IMR-90 (cell line): ENCODE measurements around the gene AHNAK2. TPM values are rescaled to one million over a fixed set of nuclear protein-coding genes. Genes with fewer than 3 reads are reported as not detected.
A peak's percentile ranks its signal among the peaks of the same experiment; 100 is the strongest.

Experiments used
- ATAC-seq: fragments of 200-7000 bp; cut with Tn5 transposase; 2 replicates; pipeline ENCODE4 v1.9.1; 2020; ENCODE audit warnings: low read depth, mild to moderate bottlenecking, moderate library complexity
- BruUV-seq: library from RNA; stranded (reverse); fragments of 400-500 nt; replicated peaks from 2 replicates; lab custom pipeline; 2021; lab: Mats Ljungman, UMichigan
- CTCF ChIA-PET: fragments of 300-600 bp; formaldehyde crosslinking; extraction: SDS; loops from one replicate; lab custom pipeline; 2021; ENCODE audit warnings: antibody characterized with exemption; lab: Yijun Ruan, JAX
- POLR2A ChIA-PET: fragments of 300-600 bp; sonication (Branson Sonifier 250); formaldehyde crosslinking; loops from one replicate; lab custom pipeline; 2022; ENCODE audit warnings: antibody characterized with exemption; ENCODE audit not compliant: unreplicated experiment; lab: Charles Lee
- DNase-seq: peaks from one replicate; pipeline ENCODE4 v3.0.0; 2013
- H2AFZ ChIP-seq: replicated peaks from 2 replicates; pipeline ENCODE3; 2013; ENCODE audit warnings: low read length, mild to moderate bottlenecking; ENCODE audit not compliant: poor library complexity
- H2AK5ac ChIP-seq: 2 replicates; pipeline ENCODE4 v1.6.1; 2013; ENCODE audit warnings: low read depth, low read length, inconsistent platforms
- H2AK9ac ChIP-seq: replicated peaks from 2 replicates; pipeline ENCODE3; 2013; ENCODE audit warnings: mild to moderate bottlenecking, low read depth, low read length, moderate library complexity; ENCODE audit not compliant: poor library complexity
- H2BK120ac ChIP-seq: 2 replicates; pipeline ENCODE4 v1.6.1; 2013; ENCODE audit warnings: low read depth, low read length, inconsistent platforms
- H2BK15ac ChIP-seq: 3 replicates; pipeline ENCODE4 v1.6.1; 2013; ENCODE audit warnings: low read depth, low read length, inconsistent platforms
- H2BK20ac ChIP-seq: 2 replicates; pipeline ENCODE4 v1.6.1; 2013; ENCODE audit warnings: low read depth, mild to moderate bottlenecking, inconsistent platforms, low read length, moderate library complexity
- H2BK5ac ChIP-seq: 2 replicates; pipeline ENCODE4 v1.6.1; 2013; ENCODE audit warnings: mild to moderate bottlenecking, low read depth, low read length, inconsistent platforms; ENCODE audit not compliant: poor library complexity, severe bottlenecking
- H3K14ac ChIP-seq: replicated peaks from 2 replicates; pipeline ENCODE4 v1.6.1; 2013; ENCODE audit warnings: low read depth, low read length, inconsistent platforms
- H3K18ac ChIP-seq: 2 replicates; pipeline ENCODE4 v1.6.1; 2013; ENCODE audit warnings: low read depth, low read length, control low read depth
- H3K23ac ChIP-seq: 2 replicates; pipeline ENCODE4 v1.6.1; 2013; ENCODE audit warnings: low read depth, low read length, inconsistent platforms
- H3K27ac ChIP-seq: 2 replicates; pipeline ENCODE4 v1.5.1; 2013; ENCODE audit warnings: mild to moderate bottlenecking, control low read depth, low read length; ENCODE audit not compliant: insufficient read depth
- H3K27me3 ChIP-seq: 2 replicates; pipeline ENCODE4 v1.6.1; 2013; ENCODE audit warnings: low read length; ENCODE audit not compliant: control insufficient read depth, insufficient read depth
- H3K36me3 ChIP-seq: 2 replicates; pipeline ENCODE4 v1.6.1; 2013; ENCODE audit warnings: low read length, mixed read lengths; ENCODE audit not compliant: control insufficient read depth, insufficient read depth
- H3K4ac ChIP-seq: 2 replicates; pipeline ENCODE4 v1.6.1; 2013; ENCODE audit warnings: low read depth, low read length, inconsistent platforms
- H3K4me1 ChIP-seq: 2 replicates; pipeline ENCODE4 v1.6.1; 2013; ENCODE audit warnings: low read length, mixed read lengths; ENCODE audit not compliant: control insufficient read depth, insufficient read depth
- H3K4me2 ChIP-seq: 2 replicates; pipeline ENCODE4 v1.6.1; 2013; ENCODE audit warnings: low read depth, mild to moderate bottlenecking, control low read depth, low read length, moderate library complexity
- H3K4me3 ChIP-seq: 2 replicates; pipeline ENCODE4 v1.5.1; 2013; ENCODE audit warnings: low read depth, mild to moderate bottlenecking, control low read depth, low read length, moderate library complexity; ENCODE audit not compliant: insufficient read depth
- H3K56ac ChIP-seq: 2 replicates; pipeline ENCODE4 v1.6.1; 2013; ENCODE audit warnings: low read length, inconsistent platforms; ENCODE audit not compliant: insufficient read depth; ENCODE audit errors: extremely low read depth
- H3K79me1 ChIP-seq, 2 experiments: 2 replicates each; pipeline ENCODE4 v1.6.1; 2013; ENCODE audit warnings: low read length in 2 of 2, inconsistent platforms in 1 of 2, low read depth in 1 of 2
- H3K9ac ChIP-seq: 2 replicates; pipeline ENCODE4 v1.6.1; 2013; ENCODE audit warnings: low read depth, low read length, control low read depth
- H3K9me1 ChIP-seq: 2 replicates; pipeline ENCODE4 v1.6.1; 2013; ENCODE audit warnings: low read length, inconsistent platforms; ENCODE audit not compliant: insufficient read depth
- H3K9me3 ChIP-seq: 2 replicates; pipeline ENCODE4 v1.6.1; 2013; ENCODE audit warnings: low read length; ENCODE audit not compliant: control insufficient read depth, insufficient read depth
- H4K20me1 ChIP-seq: 2 replicates; pipeline ENCODE4 v1.6.1; 2013; ENCODE audit warnings: low read length, inconsistent platforms; ENCODE audit not compliant: insufficient read depth
- H4K5ac ChIP-seq: 2 replicates; pipeline ENCODE4 v1.6.1; 2013; ENCODE audit warnings: mild to moderate bottlenecking, low read depth, low read length, control low read depth
- H4K8ac ChIP-seq, 2 experiments: 2 replicates each; pipeline ENCODE4 v1.6.1; 2013; ENCODE audit warnings: low read depth in 2 of 2, low read length in 2 of 2, control low read depth in 1 of 2, inconsistent platforms in 1 of 2
- H4K91ac ChIP-seq: 2 replicates; pipeline ENCODE4 v1.6.1; 2013; ENCODE audit warnings: low read depth, low read length, inconsistent platforms; ENCODE audit not compliant: insufficient read depth
- CHD1 ChIP-seq: IDR thresholded peaks from 2 replicates; pipeline ENCODE4 v1.6.1; 2012; ENCODE audit warnings: low read depth, low read length, improper control_type of control experiment
- FOS ChIP-seq: fragments of 150-350 bp; IDR thresholded peaks from 2 replicates; pipeline ENCODE4 v1.6.1; 2016; ENCODE audit warnings: low read depth, low read length
- MAFK ChIP-seq: IDR thresholded peaks from 2 replicates; pipeline ENCODE4 v1.6.1; 2012; ENCODE audit warnings: low read depth, low read length, improper control_type of control experiment
- MXI1 ChIP-seq: IDR thresholded peaks from 2 replicates; pipeline ENCODE4 v1.6.1; 2012; ENCODE audit warnings: low read depth, mild to moderate bottlenecking, low read length, moderate library complexity, borderline replicate concordance
- NFE2L2 ChIP-seq: fragments of 150-350 bp; IDR thresholded peaks from 2 replicates; pipeline ENCODE4 v1.6.1; 2016; ENCODE audit warnings: low read depth, mild to moderate bottlenecking, low read length
- POLR2A ChIP-seq: IDR thresholded peaks from 2 replicates; pipeline ENCODE4 v1.6.1; 2012; ENCODE audit warnings: mild to moderate bottlenecking, low read depth, low read length
- RAD21 ChIP-seq: IDR thresholded peaks from 2 replicates; pipeline ENCODE4 v1.6.1; 2012; ENCODE audit warnings: low read length, improper control_type of control experiment
- SMC3 ChIP-seq: fragments of 150-350 bp; IDR thresholded peaks from 2 replicates; pipeline ENCODE4 v1.6.1; 2016; ENCODE audit warnings: low read depth, mild to moderate bottlenecking, antibody characterized with exemption, low read length, moderate library complexity
- WGBS, 2 experiments: methylation state at CpG; one replicate each; pipeline versions ENCODE4 v1.1.5 to v1.1.7; 2013; ENCODE audit warnings: missing lambda C conversion rate in 2 of 2; ENCODE audit not compliant: insufficient read length in 1 of 2; ENCODE audit errors: extremely low coverage in 2 of 2; 5-methylcytosine and 5-hydroxymethylcytosine counted together
- dilution Hi-C: fragments of 300-500 bp; cut with HindIII; formaldehyde crosslinking; loops from one replicate; pipeline ENCODE4 v1.14.3; 2018; ENCODE audit warnings: low sequenced_read_pairs; ENCODE audit not compliant: unreplicated experiment
- in situ Hi-C: fragments of 300-500 bp; cut with MboI; formaldehyde crosslinking; loops from 3 replicates; pipeline ENCODE4 v1.14.3; 2019; ENCODE audit warnings: low sequenced_read_pairs, inconsistent platforms, mixed read lengths
- intact Hi-C: fragments of 100-400 bp; cut with micrococcal nuclease; formaldehyde crosslinking; loops from 2 replicates; pipeline ENCODE4 v1.10.0; 2022
- polyA plus RNA-seq, 3 experiments: library from polyadenylated mRNA; depleted of rRNA; stranded (reverse); fragments of >200 nt; gene quantifications; 2 replicates each; pipeline ENCODE4 v1.2.3, GENCODE V29; 2012; ENCODE audit warnings: low replicate concordance in 1 of 3
- total RNA-seq: library from RNA; depleted of rRNA; stranded (reverse); fragments of >200 nt; gene quantifications from 2 replicates; pipeline ENCODE4 v1.2.3, GENCODE V29; 2012
- TF ChIP-seq, protein P1 (sequence below): conservative IDR thresholded peaks from 2 replicates; pipeline ENCODE4 v1.5.1; 2012; ENCODE audit warnings: mild to moderate bottlenecking, low read depth, low read length, improper control_type of control experiment
- TF ChIP-seq, protein P2 (sequence below): fragments of 150-350 bp; IDR thresholded peaks from 2 replicates; pipeline ENCODE4 v1.6.1; 2016; ENCODE audit warnings: low read depth, mild to moderate bottlenecking, low read length, moderate library complexity, borderline replicate concordance

The AHNAK2 gene
- total and polyA plus RNA-seq, 2 of the 4 experiments (the other 2 are of a cell fraction) = 2.6 to 7.9 TPM

DNA sequence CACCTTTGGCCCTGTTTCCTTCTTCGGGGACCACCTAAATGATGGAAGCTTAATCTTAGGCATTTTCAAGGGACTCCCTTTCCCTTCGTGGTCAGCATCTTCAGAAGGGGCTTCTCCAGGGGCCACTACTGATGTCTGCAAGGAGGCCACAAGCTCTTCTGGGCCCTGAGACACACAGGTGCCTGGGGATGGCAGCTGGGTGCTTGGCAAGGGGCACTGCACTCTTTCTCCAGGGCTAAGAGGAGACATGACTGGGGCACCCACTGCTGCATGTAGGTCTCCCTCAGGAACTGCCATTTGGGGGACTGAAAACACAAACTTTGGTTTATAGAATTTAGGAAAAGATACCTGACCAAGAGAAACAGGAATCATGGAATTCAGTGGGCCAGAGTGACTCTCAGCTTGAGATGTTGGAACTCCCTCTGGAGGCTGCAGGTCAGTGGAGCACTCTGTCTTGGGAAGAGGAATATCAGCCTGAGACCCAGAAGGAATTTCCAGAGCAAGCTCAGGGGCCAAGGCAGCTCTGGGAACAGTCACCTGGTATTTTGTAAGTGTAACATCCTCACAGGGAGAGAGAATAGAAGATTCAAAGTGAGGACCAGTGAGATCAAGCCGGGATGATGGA lies 37.5 kb downstream of the AHNAK2 start:
- intact Hi-C loops = no loop called here
- Histone ChIP-seq H4K91ac (no peak overlapping the region), H3K27me3 (peaks cover 24% of the 10 kb centered on the region), H3K4me3 (no peak overlapping the region), H2BK5ac (no peak overlapping the region), H4K5ac (no peak overlapping the region), H3K14ac (no peak overlapping the region), H3K9ac (no peak overlapping the region), H2AK9ac (no peak overlapping the region), H3K4ac (no peak overlapping the region), H3K79me1 (no peaks in the 10 kb centered on the region), H3K36me3 (no peaks in the 10 kb centered on the region), H3K23ac (no peak overlapping the region), H3K4me2 (no peak overlapping the region), H4K20me1 (no peaks in the 10 kb centered on the region), H2AFZ (no peak overlapping the region), H2BK120ac (no peak overlapping the region), H2BK15ac (no peak overlapping the region), H2AK5ac (no peak overlapping the region), H3K27ac (no peak overlapping the region), H3K9me1 (no peaks in the 10 kb centered on the region), H4K8ac (no peak overlapping the region), H3K9me3 (no peaks in the 10 kb centered on the region), H3K56ac (no peak overlapping the region), H2BK20ac (no peak overlapping the region), H3K4me1 (no peaks in the 10 kb centered on the region), H3K18ac (no peak overlapping the region)
- no TSS peak for BruUV-seq
- POLR2A ChIA-PET = no interaction called here
- no peak for ATAC-seq
- peak; percentile 11 for DNase-seq
- TF ChIP-seq, protein P1, sequence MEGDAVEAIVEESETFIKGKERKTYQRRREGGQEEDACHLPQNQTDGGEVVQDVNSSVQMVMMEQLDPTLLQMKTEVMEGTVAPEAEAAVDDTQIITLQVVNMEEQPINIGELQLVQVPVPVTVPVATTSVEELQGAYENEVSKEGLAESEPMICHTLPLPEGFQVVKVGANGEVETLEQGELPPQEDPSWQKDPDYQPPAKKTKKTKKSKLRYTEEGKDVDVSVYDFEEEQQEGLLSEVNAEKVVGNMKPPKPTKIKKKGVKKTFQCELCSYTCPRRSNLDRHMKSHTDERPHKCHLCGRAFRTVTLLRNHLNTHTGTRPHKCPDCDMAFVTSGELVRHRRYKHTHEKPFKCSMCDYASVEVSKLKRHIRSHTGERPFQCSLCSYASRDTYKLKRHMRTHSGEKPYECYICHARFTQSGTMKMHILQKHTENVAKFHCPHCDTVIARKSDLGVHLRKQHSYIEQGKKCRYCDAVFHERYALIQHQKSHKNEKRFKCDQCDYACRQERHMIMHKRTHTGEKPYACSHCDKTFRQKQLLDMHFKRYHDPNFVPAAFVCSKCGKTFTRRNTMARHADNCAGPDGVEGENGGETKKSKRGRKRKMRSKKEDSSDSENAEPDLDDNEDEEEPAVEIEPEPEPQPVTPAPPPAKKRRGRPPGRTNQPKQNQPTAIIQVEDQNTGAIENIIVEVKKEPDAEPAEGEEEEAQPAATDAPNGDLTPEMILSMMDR = peak; percentile 39
- TF ChIP-seq SMC3 (0 out of 2 replicates have a peak, but pooled peaks have one; percentile 8), POLR2A (no peak), FOS (no peak), NFE2L2 (no peak), RAD21 (peak; percentile 34), MAFK (no peak), CHD1 (no peak), MXI1 (no peak)
- TF ChIP-seq, protein P2, sequence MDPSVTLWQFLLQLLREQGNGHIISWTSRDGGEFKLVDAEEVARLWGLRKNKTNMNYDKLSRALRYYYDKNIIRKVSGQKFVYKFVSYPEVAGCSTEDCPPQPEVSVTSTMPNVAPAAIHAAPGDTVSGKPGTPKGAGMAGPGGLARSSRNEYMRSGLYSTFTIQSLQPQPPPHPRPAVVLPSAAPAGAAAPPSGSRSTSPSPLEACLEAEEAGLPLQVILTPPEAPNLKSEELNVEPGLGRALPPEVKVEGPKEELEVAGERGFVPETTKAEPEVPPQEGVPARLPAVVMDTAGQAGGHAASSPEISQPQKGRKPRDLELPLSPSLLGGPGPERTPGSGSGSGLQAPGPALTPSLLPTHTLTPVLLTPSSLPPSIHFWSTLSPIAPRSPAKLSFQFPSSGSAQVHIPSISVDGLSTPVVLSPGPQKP = no peak
- 80% methylated on average over 2 of the region's 3 CpGs; no CpG with 5 or more reads in 1 of the 2 experiments for WGBS, 2 experiments
- CTCF ChIA-PET = interaction anchor here (0.7 kb wide), 1 partner anchor 263 kb away, joined by 3 read pairs; no protein-coding TSS in a partner anchor
- dilution Hi-C loops = no loop called here
- in situ Hi-C loops = no loop called here
